H9 (cell line): ENCODE results near the gene LDLR. TPM values are rescaled to one million over a fixed set of nuclear protein-coding genes. Genes with fewer than 3 reads are reported as not detected.

Experiments
- DNase-seq: peaks from one replicate; pipeline ENCODE4 v3.0.0-alpha.2; 2017
- H2AFZ ChIP-seq: one replicate; pipeline ENCODE4 v1.6.1; 2013; ENCODE audit warnings: mild to moderate bottlenecking, low read length, control low read depth, moderate library complexity
- H2AK5ac ChIP-seq: 2 replicates; pipeline ENCODE4 v1.6.1; 2013; ENCODE audit warnings: low read length, control low read depth, mixed read lengths; ENCODE audit not compliant: insufficient read length
- H2BK120ac ChIP-seq: one replicate; pipeline ENCODE4 v1.6.1; 2013; ENCODE audit warnings: low read depth, mild to moderate bottlenecking, low read length, control low read depth, inconsistent platforms; ENCODE audit not compliant: poor library complexity, severe bottlenecking
- H2BK12ac ChIP-seq: 2 replicates; pipeline ENCODE4 v1.6.1; 2013; ENCODE audit warnings: low read length, control low read depth, mixed read lengths, low read depth; ENCODE audit not compliant: insufficient read length
- H2BK15ac ChIP-seq: 2 replicates; pipeline ENCODE4 v1.6.1; 2013; ENCODE audit warnings: low read depth, low read length, control low read depth
- H2BK20ac ChIP-seq: one replicate; pipeline ENCODE4 v1.6.1; 2013; ENCODE audit warnings: low read depth, mild to moderate bottlenecking, low read length, control low read depth, inconsistent platforms; ENCODE audit not compliant: poor library complexity, severe bottlenecking
- H2BK5ac ChIP-seq: 2 replicates; pipeline ENCODE4 v1.6.1; 2013; ENCODE audit warnings: low read length, control low read depth, mixed read lengths; ENCODE audit not compliant: insufficient read length
- H3K14ac ChIP-seq: 2 replicates; pipeline ENCODE4 v1.6.1; 2013; ENCODE audit warnings: low read length, control low read depth; ENCODE audit not compliant: insufficient read depth
- H3K18ac ChIP-seq: 2 replicates; pipeline ENCODE4 v1.6.1; 2013; ENCODE audit warnings: low read depth, mild to moderate bottlenecking, mixed read lengths, low read length, control low read depth; ENCODE audit not compliant: insufficient read length
- H3K23ac ChIP-seq: 2 replicates; pipeline ENCODE4 v1.6.1; 2013; ENCODE audit warnings: low read length, control low read depth, mixed read lengths, low read depth; ENCODE audit not compliant: insufficient read length
- H3K23me2 ChIP-seq: 2 replicates; pipeline ENCODE4 v1.6.1; 2013; ENCODE audit warnings: low read depth, mild to moderate bottlenecking, mixed read lengths, low read length, control low read depth; ENCODE audit not compliant: insufficient read length, poor library complexity, severe bottlenecking
- H3K27ac ChIP-seq: 2 replicates; pipeline ENCODE4 v1.5.1; 2013; ENCODE audit warnings: low read length, control low read depth, mixed read lengths, low read depth; ENCODE audit not compliant: insufficient read length
- H3K27me3 ChIP-seq: 2 replicates; pipeline ENCODE4 v1.6.1; 2013; ENCODE audit warnings: low read length, control low read depth, inconsistent platforms; ENCODE audit not compliant: insufficient read depth
- H3K4ac ChIP-seq: 2 replicates; pipeline ENCODE4 v1.6.1; 2013; ENCODE audit warnings: low read depth, mild to moderate bottlenecking, control low read depth, inconsistent platforms, low read length, moderate library complexity
- H3K4me1 ChIP-seq: 2 replicates; pipeline ENCODE4 v1.6.1; 2013; ENCODE audit warnings: low read length, control low read depth, inconsistent platforms; ENCODE audit not compliant: insufficient read depth
- H3K4me2 ChIP-seq: 2 replicates; pipeline ENCODE4 v1.6.1; 2013; ENCODE audit warnings: low read length, control low read depth, mixed read lengths; ENCODE audit not compliant: insufficient read length, insufficient read depth
- H3K56ac ChIP-seq: 2 replicates; pipeline ENCODE4 v1.6.1; 2013; ENCODE audit warnings: low read depth, mild to moderate bottlenecking, mixed read lengths, low read length, control low read depth; ENCODE audit not compliant: insufficient read length
- H3K79me1 ChIP-seq: 2 replicates; pipeline ENCODE4 v1.6.1; 2013; ENCODE audit warnings: low read depth, mild to moderate bottlenecking, moderate library complexity, low read length, control low read depth, inconsistent platforms; ENCODE audit not compliant: insufficient read depth, poor library complexity, severe bottlenecking
- H3K79me2 ChIP-seq: 2 replicates; pipeline ENCODE4 v1.6.1; 2013; ENCODE audit warnings: low read length, control low read depth, inconsistent platforms; ENCODE audit not compliant: insufficient read depth
- H3K9ac ChIP-seq: 2 replicates; pipeline ENCODE4 v1.6.1; 2013; ENCODE audit warnings: low read length, control low read depth, mixed read lengths; ENCODE audit not compliant: insufficient read length; ENCODE audit errors: extremely low read depth
- H3K9me3 ChIP-seq: one replicate; pipeline ENCODE4 v1.6.1; 2013; ENCODE audit warnings: low read depth, low read length, inconsistent platforms; ENCODE audit not compliant: control insufficient read depth
- H3T11ph ChIP-seq: one replicate; pipeline ENCODE4 v1.6.1; 2013; ENCODE audit warnings: mild to moderate bottlenecking, low read length, control low read depth, inconsistent platforms
- H4K20me1 ChIP-seq: one replicate; pipeline ENCODE4 v1.6.1; 2013; ENCODE audit not compliant: control insufficient read depth, insufficient read length, insufficient read depth
- H4K5ac ChIP-seq: 2 replicates; pipeline ENCODE4 v1.6.1; 2013; ENCODE audit warnings: low read depth, mild to moderate bottlenecking, mixed read lengths, low read length, control low read depth; ENCODE audit not compliant: insufficient read length
- H4K8ac ChIP-seq: replicated peaks from 2 replicates; pipeline ENCODE4 v1.6.1; 2013; ENCODE audit warnings: low read length, control low read depth, mixed read lengths, low read depth; ENCODE audit not compliant: insufficient read length
- H4K91ac ChIP-seq: 2 replicates; pipeline ENCODE4 v1.6.1; 2013; ENCODE audit warnings: low read depth, mild to moderate bottlenecking, moderate library complexity, mixed read lengths, low read length, control low read depth; ENCODE audit not compliant: insufficient read length
- H3K27ac Mint-ChIP-seq, 3 experiments: 2 replicates in 2 of 3; 3 replicates in 1 of 3; pipeline ENCODE4 v1.8.0; 2020 to 2021; ENCODE audit warnings: mixed read lengths in 3 of 3, mild to moderate bottlenecking in 1 of 3, moderate library complexity in 1 of 3
- H3K27me3 Mint-ChIP-seq: 2 replicates; pipeline ENCODE4 v1.8.0; 2021; ENCODE audit warnings: low read depth, mild to moderate bottlenecking, moderate library complexity, mixed read lengths
- H3K36me3 Mint-ChIP-seq, 3 experiments: 2 replicates in 2 of 3; 3 replicates in 1 of 3; pipeline ENCODE4 v1.8.0; 2020 to 2021; ENCODE audit warnings: low read depth in 3 of 3, mixed read lengths in 3 of 3; ENCODE audit not compliant: insufficient read depth in 1 of 3
- H3K4me1 Mint-ChIP-seq, 2 experiments: 2 replicates each; pipeline ENCODE4 v1.8.0; 2020; ENCODE audit warnings: mixed read lengths in 2 of 2
- H3K4me3 Mint-ChIP-seq, 2 experiments: 2 replicates in 1 of 2; 3 replicates in 1 of 2; pipeline ENCODE4 v1.8.0; 2020 to 2021; ENCODE audit warnings: mild to moderate bottlenecking in 2 of 2, mixed read lengths in 2 of 2, moderate library complexity in 1 of 2
- H3K9me3 Mint-ChIP-seq, 2 experiments: 2 replicates in 1 of 2; 3 replicates in 1 of 2; pipeline ENCODE4 v1.8.0; 2020; ENCODE audit warnings: mild to moderate bottlenecking in 2 of 2, mixed read lengths in 2 of 2, moderate library complexity in 1 of 2
- CTCF ChIP-seq: fragments of 200-600 bp; sonication (generic); conservative IDR thresholded peaks from 3 replicates; pipeline ENCODE4 v1.8.0; 2021; ENCODE audit warnings: antibody characterized with exemption, mild to moderate bottlenecking
- WGBS: extraction: QIAGEN DNeasy Blood & Tissue Kit; methylation state at CpG from one replicate; pipeline ENCODE4 v1.1.7; 2013; ENCODE audit warnings: missing lambda C conversion rate, low lambda C conversion rate, mixed read lengths; ENCODE audit not compliant: insufficient read length; ENCODE audit errors: extremely low coverage; 5-methylcytosine and 5-hydroxymethylcytosine counted together
- total RNA-seq: library from RNA; stranded (reverse); gene quantifications from 2 replicates; pipeline ENCODE4 v1.2.1, GENCODE V29; 2021

LDLR gene
- total RNA-seq, 1 experiment from 2014 or later, result 92.7 TPM

- H2BK120ac ChIP-seq, result no peak overlapping the region
- H3K14ac ChIP-seq, result no peak overlapping the region
- no peak overlapping the region for H4K8ac ChIP-seq
- H2AK5ac ChIP-seq, result no peak overlapping the region
- no peak overlapping the region for H3K27ac ChIP-seq
- H2BK15ac ChIP-seq, result no peak overlapping the region
- DNase-seq, result peak; percentile 86
- H4K91ac ChIP-seq, result no peak overlapping the region
- WGBS, result no CpG with 5 or more reads among the region's 28 CpGs
- no peak overlapping the region for H2BK12ac ChIP-seq
- H3K18ac ChIP-seq, result peak overlapping the region; percentile 75
- Mint-ChIP-seq H3K4me1 (peaks cover 14 to 19% of the 10 kb centered on the region in 2 experiments), H3K36me3 (peaks cover 4 to 13% (median 9%) of the 10 kb centered on the region in 3 experiments), H3K4me3 (peak overlapping the region; percentile 71 to 77), H3K9me3 (no peaks in the 10 kb centered on the region), H3K27ac (peak overlapping the region; percentile 77 to 98 (median 92); a peak in 5 of 7 replicates), H3K27me3 (no peaks in the 10 kb centered on the region; the same call in 1 of the 2 replicates)
- H2BK5ac ChIP-seq, result no peak overlapping the region
- H3K79me2 ChIP-seq, result no peaks in the 10 kb centered on the region
- H3K4ac ChIP-seq, result no peak overlapping the region
- no peak overlapping the region for H4K5ac ChIP-seq
- H3T11ph ChIP-seq, result no peak overlapping the region
- TF ChIP-seq CTCF, result peak; percentile 71
- H2BK20ac ChIP-seq, result no peak overlapping the region
- H3K56ac ChIP-seq, result no peak overlapping the region
- peak overlapping the region; percentile 40 for H3K4me2 ChIP-seq
- H3K79me1 ChIP-seq, result no peaks in the 10 kb centered on the region
- H3K9ac ChIP-seq, result no peak overlapping the region
- H4K20me1 ChIP-seq, result no peaks in the 10 kb centered on the region
- no peaks in the 10 kb centered on the region for H3K27me3 ChIP-seq
- H2AFZ ChIP-seq, result no peak overlapping the region
- no peaks in the 10 kb centered on the region for H3K9me3 ChIP-seq
- no peak overlapping the region for H3K23ac ChIP-seq
- H3K4me1 ChIP-seq, result no peaks in the 10 kb centered on the region; the same call in 1 of the 2 replicates
- no peaks in the 10 kb centered on the region for H3K23me2 ChIP-seq
These were observed 48.5 kb downstream of the LDLR start for GRCh38 chr19:11137542-11138384.
